IMR-90 (cell line): ENCODE measurements around the gene A4GNT. TPM values are rescaled to one million over a fixed set of nuclear protein-coding genes. Genes with fewer than 3 reads are reported as not detected.

ENCODE experiments used
- ATAC-seq: fragments of 200-7000 bp; cut with Tn5 transposase; 2 replicates; pipeline ENCODE4 v1.9.1; 2020; ENCODE audit warnings: low read depth, mild to moderate bottlenecking, moderate library complexity
- BruUV-seq: library from RNA; stranded (reverse); fragments of 400-500 nt; replicated peaks from 2 replicates; lab custom pipeline; 2021; lab: Mats Ljungman, UMichigan
- CTCF ChIA-PET: fragments of 300-600 bp; formaldehyde crosslinking; extraction: SDS; loops from one replicate; lab custom pipeline; 2021; ENCODE audit warnings: antibody characterized with exemption; lab: Yijun Ruan, JAX
- POLR2A ChIA-PET: fragments of 300-600 bp; sonication (Branson Sonifier 250); formaldehyde crosslinking; loops from one replicate; lab custom pipeline; 2022; ENCODE audit warnings: antibody characterized with exemption; ENCODE audit not compliant: unreplicated experiment; lab: Charles Lee
- DNase-seq: peaks from one replicate; pipeline ENCODE4 v3.0.0; 2013
- H2AFZ ChIP-seq: replicated peaks from 2 replicates; pipeline ENCODE3; 2013; ENCODE audit warnings: low read length, mild to moderate bottlenecking; ENCODE audit not compliant: poor library complexity
- H2AK5ac ChIP-seq: 2 replicates; pipeline ENCODE4 v1.6.1; 2013; ENCODE audit warnings: low read depth, low read length, inconsistent platforms
- H2AK9ac ChIP-seq: replicated peaks from 2 replicates; pipeline ENCODE3; 2013; ENCODE audit warnings: mild to moderate bottlenecking, low read depth, low read length, moderate library complexity; ENCODE audit not compliant: poor library complexity
- H2BK120ac ChIP-seq: 2 replicates; pipeline ENCODE4 v1.6.1; 2013; ENCODE audit warnings: low read depth, low read length, inconsistent platforms
- H2BK15ac ChIP-seq: 3 replicates; pipeline ENCODE4 v1.6.1; 2013; ENCODE audit warnings: low read depth, low read length, inconsistent platforms
- H2BK20ac ChIP-seq: 2 replicates; pipeline ENCODE4 v1.6.1; 2013; ENCODE audit warnings: low read depth, mild to moderate bottlenecking, inconsistent platforms, low read length, moderate library complexity
- H2BK5ac ChIP-seq: 2 replicates; pipeline ENCODE4 v1.6.1; 2013; ENCODE audit warnings: mild to moderate bottlenecking, low read depth, low read length, inconsistent platforms; ENCODE audit not compliant: poor library complexity, severe bottlenecking
- H3K14ac ChIP-seq: replicated peaks from 2 replicates; pipeline ENCODE4 v1.6.1; 2013; ENCODE audit warnings: low read depth, low read length, inconsistent platforms
- H3K18ac ChIP-seq: 2 replicates; pipeline ENCODE4 v1.6.1; 2013; ENCODE audit warnings: low read depth, low read length, control low read depth
- H3K23ac ChIP-seq: 2 replicates; pipeline ENCODE4 v1.6.1; 2013; ENCODE audit warnings: low read depth, low read length, inconsistent platforms
- H3K27ac ChIP-seq: 2 replicates; pipeline ENCODE4 v1.5.1; 2013; ENCODE audit warnings: mild to moderate bottlenecking, control low read depth, low read length; ENCODE audit not compliant: insufficient read depth
- H3K27me3 ChIP-seq: 2 replicates; pipeline ENCODE4 v1.6.1; 2013; ENCODE audit warnings: low read length; ENCODE audit not compliant: control insufficient read depth, insufficient read depth
- H3K36me3 ChIP-seq: 2 replicates; pipeline ENCODE4 v1.6.1; 2013; ENCODE audit warnings: low read length, mixed read lengths; ENCODE audit not compliant: control insufficient read depth, insufficient read depth
- H3K4ac ChIP-seq: 2 replicates; pipeline ENCODE4 v1.6.1; 2013; ENCODE audit warnings: low read depth, low read length, inconsistent platforms
- H3K4me1 ChIP-seq: 2 replicates; pipeline ENCODE4 v1.6.1; 2013; ENCODE audit warnings: low read length, mixed read lengths; ENCODE audit not compliant: control insufficient read depth, insufficient read depth
- H3K4me2 ChIP-seq: 2 replicates; pipeline ENCODE4 v1.6.1; 2013; ENCODE audit warnings: low read depth, mild to moderate bottlenecking, control low read depth, low read length, moderate library complexity
- H3K4me3 ChIP-seq: 2 replicates; pipeline ENCODE4 v1.5.1; 2013; ENCODE audit warnings: low read depth, mild to moderate bottlenecking, control low read depth, low read length, moderate library complexity; ENCODE audit not compliant: insufficient read depth
- H3K56ac ChIP-seq: 2 replicates; pipeline ENCODE4 v1.6.1; 2013; ENCODE audit warnings: low read length, inconsistent platforms; ENCODE audit not compliant: insufficient read depth; ENCODE audit errors: extremely low read depth
- H3K79me1 ChIP-seq, 2 experiments: 2 replicates each; pipeline ENCODE4 v1.6.1; 2013; ENCODE audit warnings: low read length in 2 of 2, inconsistent platforms in 1 of 2, low read depth in 1 of 2
- H3K9ac ChIP-seq: 2 replicates; pipeline ENCODE4 v1.6.1; 2013; ENCODE audit warnings: low read depth, low read length, control low read depth
- H3K9me1 ChIP-seq: 2 replicates; pipeline ENCODE4 v1.6.1; 2013; ENCODE audit warnings: low read length, inconsistent platforms; ENCODE audit not compliant: insufficient read depth
- H3K9me3 ChIP-seq: 2 replicates; pipeline ENCODE4 v1.6.1; 2013; ENCODE audit warnings: low read length; ENCODE audit not compliant: control insufficient read depth, insufficient read depth
- H4K20me1 ChIP-seq: 2 replicates; pipeline ENCODE4 v1.6.1; 2013; ENCODE audit warnings: low read length, inconsistent platforms; ENCODE audit not compliant: insufficient read depth
- H4K5ac ChIP-seq: 2 replicates; pipeline ENCODE4 v1.6.1; 2013; ENCODE audit warnings: mild to moderate bottlenecking, low read depth, low read length, control low read depth
- H4K8ac ChIP-seq, 2 experiments: 2 replicates each; pipeline ENCODE4 v1.6.1; 2013; ENCODE audit warnings: low read depth in 2 of 2, low read length in 2 of 2, control low read depth in 1 of 2, inconsistent platforms in 1 of 2
- H4K91ac ChIP-seq: 2 replicates; pipeline ENCODE4 v1.6.1; 2013; ENCODE audit warnings: low read depth, low read length, inconsistent platforms; ENCODE audit not compliant: insufficient read depth
- BHLHE40 ChIP-seq: fragments of 150-350 bp; IDR thresholded peaks from 2 replicates; pipeline ENCODE4 v1.6.1; 2016; ENCODE audit warnings: mild to moderate bottlenecking, low read depth, low read length
- CEBPB ChIP-seq: IDR thresholded peaks from 2 replicates; pipeline ENCODE4 v1.6.1; 2012; ENCODE audit warnings: low read depth, low read length, improper control_type of control experiment
- CHD1 ChIP-seq: IDR thresholded peaks from 2 replicates; pipeline ENCODE4 v1.6.1; 2012; ENCODE audit warnings: low read depth, low read length, improper control_type of control experiment
- FOS ChIP-seq: fragments of 150-350 bp; IDR thresholded peaks from 2 replicates; pipeline ENCODE4 v1.6.1; 2016; ENCODE audit warnings: low read depth, low read length
- MAFK ChIP-seq: IDR thresholded peaks from 2 replicates; pipeline ENCODE4 v1.6.1; 2012; ENCODE audit warnings: low read depth, low read length, improper control_type of control experiment
- MAZ ChIP-seq: IDR thresholded peaks from 2 replicates; pipeline ENCODE4 v1.6.1; 2012; ENCODE audit warnings: low read depth, mild to moderate bottlenecking, low read length, improper control_type of control experiment, moderate library complexity, borderline replicate concordance
- MXI1 ChIP-seq: IDR thresholded peaks from 2 replicates; pipeline ENCODE4 v1.6.1; 2012; ENCODE audit warnings: low read depth, mild to moderate bottlenecking, low read length, moderate library complexity, borderline replicate concordance
- NFE2L2 ChIP-seq: fragments of 150-350 bp; IDR thresholded peaks from 2 replicates; pipeline ENCODE4 v1.6.1; 2016; ENCODE audit warnings: low read depth, mild to moderate bottlenecking, low read length
- RCOR1 ChIP-seq: IDR thresholded peaks from 2 replicates; pipeline ENCODE4 v1.6.1; 2012; ENCODE audit warnings: mild to moderate bottlenecking, low read length, improper control_type of control experiment; ENCODE audit not compliant: insufficient replicate concordance
- RFX5 ChIP-seq: IDR thresholded peaks from 2 replicates; pipeline ENCODE4 v1.8.0; 2012; ENCODE audit warnings: low read depth, mild to moderate bottlenecking, low read length, moderate library complexity
- WGBS, 2 experiments: methylation state at CpG; one replicate each; pipeline versions ENCODE4 v1.1.5 to v1.1.7; 2013; ENCODE audit warnings: missing lambda C conversion rate in 2 of 2; ENCODE audit not compliant: insufficient read length in 1 of 2; ENCODE audit errors: extremely low coverage in 2 of 2; 5-methylcytosine and 5-hydroxymethylcytosine counted together
- dilution Hi-C: fragments of 300-500 bp; cut with HindIII; formaldehyde crosslinking; loops from one replicate; pipeline ENCODE4 v1.14.3; 2018; ENCODE audit warnings: low sequenced_read_pairs; ENCODE audit not compliant: unreplicated experiment
- in situ Hi-C: fragments of 300-500 bp; cut with MboI; formaldehyde crosslinking; loops from 3 replicates; pipeline ENCODE4 v1.14.3; 2019; ENCODE audit warnings: low sequenced_read_pairs, inconsistent platforms, mixed read lengths
- intact Hi-C: fragments of 100-400 bp; cut with micrococcal nuclease; formaldehyde crosslinking; loops from 2 replicates; pipeline ENCODE4 v1.10.0; 2022
- polyA plus RNA-seq, 3 experiments: library from polyadenylated mRNA; depleted of rRNA; stranded (reverse); fragments of >200 nt; gene quantifications; 2 replicates each; pipeline ENCODE4 v1.2.3, GENCODE V29; 2012; ENCODE audit warnings: low replicate concordance in 1 of 3
- total RNA-seq: library from RNA; depleted of rRNA; stranded (reverse); fragments of >200 nt; gene quantifications from 2 replicates; pipeline ENCODE4 v1.2.3, GENCODE V29; 2012
- TF ChIP-seq, protein P1 (sequence below): conservative IDR thresholded peaks from 2 replicates; pipeline ENCODE4 v1.5.1; 2012; ENCODE audit warnings: mild to moderate bottlenecking, low read depth, low read length, improper control_type of control experiment
- TF ChIP-seq, protein P2 (sequence below): fragments of 150-350 bp; IDR thresholded peaks from 2 replicates; pipeline ENCODE4 v1.6.1; 2017; ENCODE audit warnings: mild to moderate bottlenecking, antibody characterized with exemption, low read length, low read depth

The A4GNT gene
- total and polyA plus RNA-seq, 2 of the 4 experiments (the other 2 are of a cell fraction) = not detected

DNA sequence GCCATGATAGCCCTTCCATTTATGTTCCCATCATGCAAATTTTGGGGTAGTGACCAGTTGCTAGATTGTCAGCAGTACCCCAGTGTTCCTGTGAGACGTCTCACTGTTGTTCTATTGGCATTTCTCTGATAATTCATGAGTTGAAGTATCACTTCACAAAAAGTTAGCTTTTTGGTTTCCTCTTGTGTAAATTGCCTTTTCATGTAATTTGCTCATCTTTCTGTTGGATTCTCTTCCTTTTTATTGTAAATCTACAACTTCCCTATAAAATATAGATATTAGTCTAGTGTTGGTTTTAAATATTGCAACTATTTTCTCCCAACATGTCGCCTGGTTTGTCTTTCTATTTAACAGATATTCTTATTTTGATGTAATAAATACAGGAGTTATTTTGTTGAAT lies 7.5 kb upstream of the A4GNT start:
- ChIA-PET CTCF (interaction anchor here (0.7 kb wide), 1 partner anchor 9 kb away, joined by 4 read pairs; no protein-coding TSS in a partner anchor), POLR2A (no interaction called here)
- no peak for DNase-seq
- Histone ChIP-seq H3K36me3 (no peaks in the 10 kb centered on the region), H2BK20ac (no peak overlapping the region), H2BK120ac (no peak overlapping the region), H3K4me1 (peaks cover 3% of the 10 kb centered on the region), H3K4ac (no peak overlapping the region), H2BK5ac (no peak overlapping the region), H3K9ac (no peak overlapping the region), H4K5ac (no peak overlapping the region), H4K91ac (no peak overlapping the region), H3K79me1 (no peaks in the 10 kb centered on the region), H3K56ac (no peak overlapping the region), H3K4me2 (no peak overlapping the region), H2BK15ac (no peak overlapping the region), H3K14ac (no peak overlapping the region), H2AK9ac (no peak overlapping the region), H2AFZ (no peak overlapping the region), H3K23ac (no peak overlapping the region), H3K27me3 (peaks cover 7% of the 10 kb centered on the region), H4K8ac (no peak overlapping the region), H3K9me3 (no peaks in the 10 kb centered on the region), H4K20me1 (no peaks in the 10 kb centered on the region), H3K18ac (no peak overlapping the region), H3K27ac (no peak overlapping the region), H3K4me3 (no peak overlapping the region), H3K9me1 (no peaks in the 10 kb centered on the region), H2AK5ac (no peak overlapping the region)
- intact Hi-C loops (no loop called here), in situ Hi-C loops (no loop called here), dilution Hi-C loops (no loop called here)
- no TSS peak for BruUV-seq
- ATAC-seq = no peak
- TF ChIP-seq FOS (no peak), MAZ (no peak), MXI1 (no peak), CEBPB (no peak), MAFK (no peak), RCOR1 (no peak), NFE2L2 (no peak), BHLHE40 (no peak), CHD1 (no peak), RFX5 (no peak)
- TF ChIP-seq, protein P1, sequence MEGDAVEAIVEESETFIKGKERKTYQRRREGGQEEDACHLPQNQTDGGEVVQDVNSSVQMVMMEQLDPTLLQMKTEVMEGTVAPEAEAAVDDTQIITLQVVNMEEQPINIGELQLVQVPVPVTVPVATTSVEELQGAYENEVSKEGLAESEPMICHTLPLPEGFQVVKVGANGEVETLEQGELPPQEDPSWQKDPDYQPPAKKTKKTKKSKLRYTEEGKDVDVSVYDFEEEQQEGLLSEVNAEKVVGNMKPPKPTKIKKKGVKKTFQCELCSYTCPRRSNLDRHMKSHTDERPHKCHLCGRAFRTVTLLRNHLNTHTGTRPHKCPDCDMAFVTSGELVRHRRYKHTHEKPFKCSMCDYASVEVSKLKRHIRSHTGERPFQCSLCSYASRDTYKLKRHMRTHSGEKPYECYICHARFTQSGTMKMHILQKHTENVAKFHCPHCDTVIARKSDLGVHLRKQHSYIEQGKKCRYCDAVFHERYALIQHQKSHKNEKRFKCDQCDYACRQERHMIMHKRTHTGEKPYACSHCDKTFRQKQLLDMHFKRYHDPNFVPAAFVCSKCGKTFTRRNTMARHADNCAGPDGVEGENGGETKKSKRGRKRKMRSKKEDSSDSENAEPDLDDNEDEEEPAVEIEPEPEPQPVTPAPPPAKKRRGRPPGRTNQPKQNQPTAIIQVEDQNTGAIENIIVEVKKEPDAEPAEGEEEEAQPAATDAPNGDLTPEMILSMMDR = no peak
- TF ChIP-seq, protein P2, sequence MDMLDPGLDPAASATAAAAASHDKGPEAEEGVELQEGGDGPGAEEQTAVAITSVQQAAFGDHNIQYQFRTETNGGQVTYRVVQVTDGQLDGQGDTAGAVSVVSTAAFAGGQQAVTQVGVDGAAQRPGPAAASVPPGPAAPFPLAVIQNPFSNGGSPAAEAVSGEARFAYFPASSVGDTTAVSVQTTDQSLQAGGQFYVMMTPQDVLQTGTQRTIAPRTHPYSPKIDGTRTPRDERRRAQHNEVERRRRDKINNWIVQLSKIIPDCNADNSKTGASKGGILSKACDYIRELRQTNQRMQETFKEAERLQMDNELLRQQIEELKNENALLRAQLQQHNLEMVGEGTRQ = no peak
- WGBS, 2 experiments = no CpG with 5 or more reads among the region's 2 CpGs
